Measurements from ENCODE around the gene TERT.

- TF ChIP-seq CTCF (IDR thresholded peaks at IDR 0.05), result no peak
- TF ChIP-seq EZH2 (IDR thresholded peaks at IDR 0.05; ENCODE audit: borderline replicate concordance, insufficient read depth, low read depth, low read length, poor library complexity, severe bottlenecking), result no peak
Measured at GRCh38 chr5:1292139-1292538, 2.7 kb downstream of the TERT start.
